PFSK-1 (cell line): ENCODE data around the gene KLF5.

Source experiments
- FOXP2 ChIP-seq: optimal IDR thresholded peaks from 2 replicates; pipeline ENCODE3; 2011; ENCODE audit warnings: borderline replicate concordance, control low read depth, inconsistent platforms; ENCODE audit not compliant: insufficient read depth; ENCODE audit errors: extremely low read length, extremely low read depth
- POLR2AphosphoS5 ChIP-seq: IDR thresholded peaks from 2 replicates; pipeline ENCODE4 v1.6.1; 2012; ENCODE audit warnings: low read depth, mild to moderate bottlenecking, control low read depth, low read length, moderate library complexity
- SIN3A ChIP-seq: IDR thresholded peaks from 2 replicates; pipeline ENCODE4 v1.6.1; 2012; ENCODE audit warnings: mild to moderate bottlenecking, low read length, moderate library complexity, borderline replicate concordance; ENCODE audit not compliant: insufficient read depth
- TAF1 ChIP-seq: IDR thresholded peaks from 2 replicates; pipeline ENCODE4 v1.6.1; 2012; ENCODE audit warnings: low read length, control low read depth, borderline replicate concordance; ENCODE audit not compliant: insufficient read depth
- TF ChIP-seq, protein P1 (sequence below), 2 experiments: IDR thresholded peaks; 2 replicates each; pipeline versions ENCODE4 v1.6.1 to v1.8.0; 2011 to 2012; ENCODE audit warnings: low read depth in 2 of 2, low read length in 2 of 2, control low read depth in 1 of 2, inconsistent platforms in 1 of 2, mild to moderate bottlenecking in 1 of 2, moderate library complexity in 1 of 2; ENCODE audit not compliant: insufficient read depth in 1 of 2

Gene KLF5

DNA sequence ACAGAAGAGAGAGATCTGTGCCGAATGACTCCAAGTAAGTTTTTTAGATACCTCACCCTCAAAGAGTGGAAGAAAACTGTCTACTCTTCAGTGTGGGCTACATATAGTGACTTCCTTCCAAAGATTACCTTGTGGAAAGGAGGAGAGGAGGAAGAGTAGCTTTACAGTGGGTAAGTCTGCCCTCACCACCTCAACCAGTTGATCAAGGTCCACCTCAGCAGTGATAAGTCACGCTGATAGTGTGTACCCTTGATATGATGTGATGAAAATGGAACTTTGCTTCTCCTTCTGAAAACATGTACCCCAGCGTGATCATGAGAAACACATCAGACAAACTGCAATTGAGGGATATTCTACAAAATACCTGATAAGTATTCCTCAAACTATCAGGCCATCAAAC lies 20.6 kb downstream of the KLF5 start:
- TF ChIP-seq FOXP2: no peak
- no peak for TF ChIP-seq TAF1
- no peak for TF ChIP-seq SIN3A
- TF ChIP-seq POLR2AphosphoS5: no peak

DNA sequence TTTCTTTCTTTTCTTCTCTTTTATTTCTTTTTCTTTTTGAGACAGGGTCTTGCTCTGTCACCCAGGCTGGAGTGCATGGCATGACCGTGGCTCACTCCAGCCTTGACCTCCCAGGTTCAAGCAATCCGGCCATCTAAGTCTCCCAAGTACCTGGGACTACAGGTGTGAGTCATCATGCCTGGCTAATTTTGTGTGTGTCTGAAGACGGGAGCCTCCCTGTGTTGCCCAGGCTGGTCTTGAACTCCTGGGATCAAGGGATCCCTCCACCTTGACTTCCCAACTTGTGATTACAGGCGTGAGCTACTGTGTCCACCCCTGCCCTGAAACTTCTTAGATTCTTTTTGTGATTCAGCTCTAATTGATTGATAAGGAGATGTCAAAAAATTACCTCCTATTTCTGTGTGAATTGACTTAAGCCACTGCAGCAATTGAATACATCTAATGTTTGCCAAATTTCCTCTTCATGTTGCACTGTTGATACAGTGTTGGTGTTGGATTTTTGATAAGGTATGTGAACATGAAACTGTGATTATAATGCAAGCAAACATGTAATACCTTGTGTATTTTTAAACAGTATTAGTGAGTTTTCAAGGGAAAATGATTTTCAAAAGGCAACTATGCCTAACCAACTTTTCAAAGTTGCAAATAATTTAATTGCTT lies 22.6 kb downstream of the KLF5 start:
- TF ChIP-seq FOXP2 (no peak), TAF1 (no peak), POLR2AphosphoS5 (no peak), SIN3A (no peak)
- TF ChIP-seq, protein P1, sequence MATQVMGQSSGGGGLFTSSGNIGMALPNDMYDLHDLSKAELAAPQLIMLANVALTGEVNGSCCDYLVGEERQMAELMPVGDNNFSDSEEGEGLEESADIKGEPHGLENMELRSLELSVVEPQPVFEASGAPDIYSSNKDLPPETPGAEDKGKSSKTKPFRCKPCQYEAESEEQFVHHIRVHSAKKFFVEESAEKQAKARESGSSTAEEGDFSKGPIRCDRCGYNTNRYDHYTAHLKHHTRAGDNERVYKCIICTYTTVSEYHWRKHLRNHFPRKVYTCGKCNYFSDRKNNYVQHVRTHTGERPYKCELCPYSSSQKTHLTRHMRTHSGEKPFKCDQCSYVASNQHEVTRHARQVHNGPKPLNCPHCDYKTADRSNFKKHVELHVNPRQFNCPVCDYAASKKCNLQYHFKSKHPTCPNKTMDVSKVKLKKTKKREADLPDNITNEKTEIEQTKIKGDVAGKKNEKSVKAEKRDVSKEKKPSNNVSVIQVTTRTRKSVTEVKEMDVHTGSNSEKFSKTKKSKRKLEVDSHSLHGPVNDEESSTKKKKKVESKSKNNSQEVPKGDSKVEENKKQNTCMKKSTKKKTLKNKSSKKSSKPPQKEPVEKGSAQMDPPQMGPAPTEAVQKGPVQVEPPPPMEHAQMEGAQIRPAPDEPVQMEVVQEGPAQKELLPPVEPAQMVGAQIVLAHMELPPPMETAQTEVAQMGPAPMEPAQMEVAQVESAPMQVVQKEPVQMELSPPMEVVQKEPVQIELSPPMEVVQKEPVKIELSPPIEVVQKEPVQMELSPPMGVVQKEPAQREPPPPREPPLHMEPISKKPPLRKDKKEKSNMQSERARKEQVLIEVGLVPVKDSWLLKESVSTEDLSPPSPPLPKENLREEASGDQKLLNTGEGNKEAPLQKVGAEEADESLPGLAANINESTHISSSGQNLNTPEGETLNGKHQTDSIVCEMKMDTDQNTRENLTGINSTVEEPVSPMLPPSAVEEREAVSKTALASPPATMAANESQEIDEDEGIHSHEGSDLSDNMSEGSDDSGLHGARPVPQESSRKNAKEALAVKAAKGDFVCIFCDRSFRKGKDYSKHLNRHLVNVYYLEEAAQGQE (IDR thresholded peaks at IDR 0.05; ENCODE audit: insufficient read depth in 1 of 2, low read depth in 2 of 2, low read length in 2 of 2): no peak

DNA sequence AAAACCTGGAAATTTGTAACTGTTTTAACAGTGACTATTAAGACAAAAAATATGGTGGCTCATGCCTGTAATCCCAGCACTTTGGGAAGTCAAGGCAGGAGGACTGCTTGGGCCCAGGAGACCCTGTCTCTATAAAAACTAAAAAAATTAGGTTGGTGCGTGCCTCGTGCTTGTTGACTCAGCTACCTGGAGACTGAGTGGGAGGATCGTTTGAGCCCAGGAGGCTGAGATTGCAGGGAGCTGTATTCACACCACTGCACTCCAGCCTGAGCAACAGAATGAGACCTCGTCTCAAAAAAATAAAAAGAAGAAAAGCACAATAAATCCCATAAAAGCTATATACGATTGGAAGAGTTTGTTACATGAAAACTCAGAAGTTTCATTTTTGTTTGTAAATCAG lies 23.7 kb downstream of the KLF5 start:
- TF ChIP-seq, protein P1 (IDR thresholded peaks at IDR 0.05; ENCODE audit: insufficient read depth in 1 of 2, low read depth in 2 of 2, low read length in 2 of 2): no peak
- no peak for TF ChIP-seq SIN3A
- no peak for TF ChIP-seq FOXP2
- no peak for TF ChIP-seq TAF1
- no peak for TF ChIP-seq POLR2AphosphoS5

DNA sequence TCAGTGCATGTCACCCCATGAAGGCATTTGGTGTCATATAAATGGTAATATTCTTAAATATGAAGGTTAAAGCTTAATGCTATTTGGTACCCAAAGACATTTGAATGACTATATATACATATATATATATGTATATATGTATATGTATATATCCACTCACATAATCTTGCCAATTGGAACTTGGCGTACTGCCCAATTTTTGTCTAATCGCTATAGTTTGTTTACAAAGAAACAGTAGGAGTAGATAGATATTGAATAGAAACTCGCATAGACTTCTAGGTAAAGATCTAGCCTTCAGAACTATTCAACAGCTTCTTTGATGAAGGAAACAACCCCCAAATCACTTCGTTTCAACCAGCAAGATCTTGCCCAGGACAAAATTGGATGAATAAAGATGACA lies 24.1 kb downstream of the KLF5 start:
- TF ChIP-seq FOXP2 (no peak), SIN3A (no peak), POLR2AphosphoS5 (no peak), TAF1 (no peak)
- TF ChIP-seq, protein P1 (IDR thresholded peaks at IDR 0.05; ENCODE audit: insufficient read depth in 1 of 2, low read depth in 2 of 2, low read length in 2 of 2): no peak

DNA sequence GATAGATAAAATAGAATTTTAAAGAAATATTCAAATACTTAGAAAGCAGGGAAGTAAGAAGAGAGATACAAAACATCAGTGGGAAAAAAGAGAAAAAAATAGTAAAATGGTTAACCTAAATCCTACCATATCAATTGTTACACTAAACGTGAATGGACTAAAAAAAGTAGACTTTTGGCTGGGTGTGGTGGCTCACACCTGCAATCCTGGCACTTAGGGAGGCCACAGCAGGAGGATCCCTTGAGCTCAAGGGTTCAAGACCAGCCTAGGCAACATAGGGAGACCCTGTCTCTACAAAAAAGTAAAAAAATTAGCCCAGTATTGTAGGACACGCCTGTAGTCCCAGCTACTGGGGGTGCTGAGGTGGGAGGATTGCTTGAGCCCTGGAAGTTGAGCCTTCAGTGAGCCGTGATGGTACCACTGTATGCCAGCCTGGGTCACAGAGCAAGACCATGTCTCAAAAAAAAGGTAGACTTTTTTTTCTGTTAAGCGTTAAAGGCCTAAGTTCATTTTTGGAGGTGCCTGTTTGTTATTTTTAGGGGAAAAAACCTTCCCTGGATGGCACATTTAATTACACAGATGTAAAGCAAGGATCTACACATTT lies 29.6 kb downstream of the KLF5 start:
- TF ChIP-seq, protein P1 (IDR thresholded peaks at IDR 0.05; ENCODE audit: insufficient read depth in 1 of 2, low read depth in 2 of 2, low read length in 2 of 2): no peak
- TF ChIP-seq POLR2AphosphoS5 (no peak), FOXP2 (no peak), SIN3A (no peak), TAF1 (no peak)
